GM10266 (cell line): Measurements from ENCODE around the gene DUOXA1.
A peak's percentile ranks its signal among the peaks of the same experiment; 100 is the strongest.

Source experiments
- DNase-seq: peaks from one replicate; pipeline ENCODE4 v3.0.0; 2012; ENCODE audit errors: extremely low spot score
- CTCF ChIP-seq: IDR thresholded peaks from 2 replicates; pipeline ENCODE4 v1.5.1; 2012; ENCODE audit warnings: mild to moderate bottlenecking, low read depth; ENCODE audit not compliant: control insufficient read depth, insufficient read depth; ENCODE audit errors: missing control alignments

Gene DUOXA1

DNA sequence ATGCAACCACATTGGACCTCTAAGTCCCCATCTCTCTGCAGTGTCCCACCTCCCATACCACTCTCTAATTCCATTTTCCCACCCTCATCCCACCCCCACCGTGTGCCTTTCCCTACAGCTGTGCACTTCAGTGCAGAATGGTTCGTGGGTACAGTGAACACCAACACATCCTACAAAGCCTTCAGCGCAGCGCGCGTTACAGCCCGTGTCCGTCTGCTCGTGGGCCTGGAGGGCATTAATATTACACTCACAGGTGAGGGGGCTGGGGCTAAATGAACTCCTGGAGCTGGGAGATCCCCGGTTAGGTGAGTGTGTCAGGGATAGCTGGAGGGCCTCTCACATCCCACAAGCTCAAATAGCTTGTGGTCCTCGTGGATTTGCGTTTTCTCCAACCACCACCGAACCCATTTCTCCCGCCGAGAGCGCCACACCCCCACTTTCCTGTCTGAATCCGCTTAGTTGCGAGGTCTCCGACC is 13.6 kb downstream of the DUOXA1 start:
- no peak for TF ChIP-seq CTCF

GRCh38 chr15:45115312-45115820 is 14.3 kb downstream of the DUOXA1 start:
- no peak for TF ChIP-seq CTCF
- no peak for DNase-seq

More for the DNA sequence above, 13.6 kb downstream of the DUOXA1 start:
- DNase-seq: no peak

- no peak for TF ChIP-seq CTCF
Measured at GRCh38 chr15:45114751-45115085, 15.0 kb downstream of the DUOXA1 start.

GRCh38 chr15:45114076-45114750 is 15.5 kb downstream of the DUOXA1 start, which contains the start of the genes DUOX2 and DUOXA2:
Gene DUOX2 (minus strand): TSS chr15:45114172. CDS start chr15:45113411, 761 bp downstream.
Gene DUOXA2 (plus strand): TSS chr15:45114326. CDS start chr15:45114606, 280 bp downstream.
- no peak for TF ChIP-seq CTCF
- DNase-seq: no peak

More at GRCh38 chr15:45114751-45115085, 15.0 kb downstream of the DUOXA1 start:
- no peak for DNase-seq

- DNase-seq: peak; percentile 38
- TF ChIP-seq CTCF: no peak
Measured at GRCh38 chr15:45113380-45113990, 16.2 kb downstream of the DUOXA1 start.

- TF ChIP-seq CTCF: no peak
- DNase-seq: peak; percentile 30
Measured at GRCh38 chr15:45112591-45113379, 16.9 kb downstream of the DUOXA1 start.
